PFSK-1 (cell line): ENCODE results near the gene TMSB10.

Source experiments
- FOXP2 ChIP-seq: optimal IDR thresholded peaks from 2 replicates; pipeline ENCODE3; 2011; ENCODE audit warnings: borderline replicate concordance, control low read depth, inconsistent platforms; ENCODE audit not compliant: insufficient read depth; ENCODE audit errors: extremely low read length, extremely low read depth
- POLR2AphosphoS5 ChIP-seq: IDR thresholded peaks from 2 replicates; pipeline ENCODE4 v1.6.1; 2012; ENCODE audit warnings: low read depth, mild to moderate bottlenecking, control low read depth, low read length, moderate library complexity
- SIN3A ChIP-seq: IDR thresholded peaks from 2 replicates; pipeline ENCODE4 v1.6.1; 2012; ENCODE audit warnings: mild to moderate bottlenecking, low read length, moderate library complexity, borderline replicate concordance; ENCODE audit not compliant: insufficient read depth
- TAF1 ChIP-seq: IDR thresholded peaks from 2 replicates; pipeline ENCODE4 v1.6.1; 2012; ENCODE audit warnings: low read length, control low read depth, borderline replicate concordance; ENCODE audit not compliant: insufficient read depth
- TF ChIP-seq, protein P1 (sequence below), 2 experiments: IDR thresholded peaks; 2 replicates each; pipeline versions ENCODE4 v1.6.1 to v1.8.0; 2011 to 2012; ENCODE audit warnings: low read depth in 2 of 2, low read length in 2 of 2, control low read depth in 1 of 2, inconsistent platforms in 1 of 2, mild to moderate bottlenecking in 1 of 2, moderate library complexity in 1 of 2; ENCODE audit not compliant: insufficient read depth in 1 of 2

GRCh38 chr2:84946204-84947009 lies 41.0 kb downstream of the TMSB10 start:
- no peak for TF ChIP-seq POLR2AphosphoS5
- no peak for TF ChIP-seq TAF1
- no peak for TF ChIP-seq SIN3A
- TF ChIP-seq FOXP2: no peak
- TF ChIP-seq, protein P1, sequence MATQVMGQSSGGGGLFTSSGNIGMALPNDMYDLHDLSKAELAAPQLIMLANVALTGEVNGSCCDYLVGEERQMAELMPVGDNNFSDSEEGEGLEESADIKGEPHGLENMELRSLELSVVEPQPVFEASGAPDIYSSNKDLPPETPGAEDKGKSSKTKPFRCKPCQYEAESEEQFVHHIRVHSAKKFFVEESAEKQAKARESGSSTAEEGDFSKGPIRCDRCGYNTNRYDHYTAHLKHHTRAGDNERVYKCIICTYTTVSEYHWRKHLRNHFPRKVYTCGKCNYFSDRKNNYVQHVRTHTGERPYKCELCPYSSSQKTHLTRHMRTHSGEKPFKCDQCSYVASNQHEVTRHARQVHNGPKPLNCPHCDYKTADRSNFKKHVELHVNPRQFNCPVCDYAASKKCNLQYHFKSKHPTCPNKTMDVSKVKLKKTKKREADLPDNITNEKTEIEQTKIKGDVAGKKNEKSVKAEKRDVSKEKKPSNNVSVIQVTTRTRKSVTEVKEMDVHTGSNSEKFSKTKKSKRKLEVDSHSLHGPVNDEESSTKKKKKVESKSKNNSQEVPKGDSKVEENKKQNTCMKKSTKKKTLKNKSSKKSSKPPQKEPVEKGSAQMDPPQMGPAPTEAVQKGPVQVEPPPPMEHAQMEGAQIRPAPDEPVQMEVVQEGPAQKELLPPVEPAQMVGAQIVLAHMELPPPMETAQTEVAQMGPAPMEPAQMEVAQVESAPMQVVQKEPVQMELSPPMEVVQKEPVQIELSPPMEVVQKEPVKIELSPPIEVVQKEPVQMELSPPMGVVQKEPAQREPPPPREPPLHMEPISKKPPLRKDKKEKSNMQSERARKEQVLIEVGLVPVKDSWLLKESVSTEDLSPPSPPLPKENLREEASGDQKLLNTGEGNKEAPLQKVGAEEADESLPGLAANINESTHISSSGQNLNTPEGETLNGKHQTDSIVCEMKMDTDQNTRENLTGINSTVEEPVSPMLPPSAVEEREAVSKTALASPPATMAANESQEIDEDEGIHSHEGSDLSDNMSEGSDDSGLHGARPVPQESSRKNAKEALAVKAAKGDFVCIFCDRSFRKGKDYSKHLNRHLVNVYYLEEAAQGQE (IDR thresholded peaks at IDR 0.05; ENCODE audit: insufficient read depth in 1 of 2, low read depth in 2 of 2, low read length in 2 of 2): no peak
